ENCODE measurements around the gene DMRT3. TPM values are rescaled to one million over a fixed set of nuclear protein-coding genes. Genes with fewer than 3 reads are reported as not detected.

The DMRT3 gene
- total RNA-seq, result not detected in 2 replicates

GRCh38 chr9:976258-976942, at the start of gene DMRT3:
Gene DMRT3, plus strand, starts transcription at chr9:976655. Its CDS starts 347 bp downstream, at chr9:977002.

Small RNA genes lying within 50 kb of the gene (small RNA-seq; reads per million reads assigned to genes)
- not detected for gene RNU6-1073P

Other genes with a start within 250 kb of the DMRT3 start
- gene DMRT1, start 135.0 kb upstream of the DMRT3 start, total RNA-seq, result not detected in 2 replicates
- 1.1 and 1.6 TPM in 2 replicates for gene DMRT2, start 73.7 kb downstream of the DMRT3 start, total RNA-seq